GM18951 (cell line): ENCODE data around the gene ADCY4.

Experiments used
- POLR2A ChIP-seq: IDR thresholded peaks from 4 replicates; pipeline ENCODE4 v1.6.1; 2011; ENCODE audit warnings: mild to moderate bottlenecking; ENCODE audit not compliant: insufficient read length, insufficient read depth; ENCODE audit errors: extremely low read depth
- in situ Hi-C: fragments of 300-500 bp; cut with MboI; formaldehyde crosslinking; loops from one replicate; pipeline ENCODE4 v1.12.0; 2022; ENCODE audit warnings: low sequenced_read_pairs, mixed read lengths, inconsistent platforms; ENCODE audit not compliant: unreplicated experiment

The ADCY4 gene

DNA sequence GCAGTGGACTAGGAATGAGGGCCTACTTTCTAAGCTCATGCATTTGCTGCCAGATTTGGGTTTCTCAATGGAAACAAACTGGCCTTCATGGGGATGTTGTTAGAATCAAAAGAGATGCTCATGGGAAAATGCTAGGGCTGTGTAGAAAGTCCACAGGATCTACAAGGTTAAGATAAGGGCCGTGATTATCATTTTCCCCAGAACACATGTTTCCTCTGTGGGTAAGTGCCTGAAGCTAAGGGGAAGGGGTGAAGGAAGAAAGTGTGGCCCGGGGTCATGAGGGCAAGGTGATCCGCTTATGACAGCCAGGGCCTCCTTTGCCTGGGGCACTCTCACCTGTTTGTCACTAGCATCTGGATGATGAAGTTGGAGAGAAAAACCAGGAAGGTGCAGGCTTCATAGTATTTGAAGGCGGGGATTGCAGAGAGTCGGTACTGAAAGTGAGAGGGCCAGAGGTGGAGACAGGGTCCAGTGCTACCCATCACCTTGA is 9.8 kb downstream of the ADCY4 start:
- in situ Hi-C loops: no loop called here

DNA sequence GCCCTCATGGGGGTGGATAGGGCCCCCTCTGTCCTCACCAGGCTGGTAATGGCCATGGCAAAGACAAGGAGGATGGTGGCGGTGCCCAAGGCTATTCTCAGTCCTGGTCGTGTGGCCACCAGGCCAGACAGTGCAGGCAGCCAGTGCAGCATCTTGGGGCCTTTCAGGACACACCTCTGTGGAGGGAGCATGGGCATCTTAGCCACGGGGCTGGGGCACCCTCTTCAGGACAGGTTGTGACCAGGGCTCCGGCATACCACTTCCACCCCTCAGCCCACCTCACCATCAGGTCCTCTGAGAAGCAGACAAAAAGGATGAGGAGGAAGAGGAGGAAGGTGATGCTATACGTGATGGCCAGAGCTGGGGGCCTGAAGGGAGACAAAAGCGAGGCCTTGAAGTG is 10.8 kb downstream of the ADCY4 start:
- in situ Hi-C loops: no loop called here
- no peak for TF ChIP-seq POLR2A

More for the DNA sequence above, 9.8 kb downstream of the ADCY4 start:
- no peak for TF ChIP-seq POLR2A

DNA sequence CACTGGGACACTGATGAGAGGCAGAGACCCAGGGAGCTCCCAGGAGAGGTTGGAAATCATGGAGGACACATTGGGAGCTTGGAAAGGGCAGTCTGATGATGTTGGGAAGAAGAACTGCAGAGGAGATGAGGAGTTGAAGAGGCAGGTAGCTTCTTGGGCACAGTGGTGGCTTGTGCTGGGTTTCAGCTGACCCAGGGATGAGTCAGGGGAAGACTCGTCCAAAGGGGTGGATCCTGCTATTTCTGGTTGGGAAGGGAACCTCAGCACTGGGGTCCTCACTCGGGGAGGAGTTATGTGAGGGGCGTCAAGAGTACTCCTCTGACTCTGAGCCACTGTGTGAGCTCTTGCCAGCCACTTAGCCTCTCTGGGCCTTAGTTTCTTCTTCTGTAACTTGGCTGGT is 11.5 kb downstream of the ADCY4 start:
- in situ Hi-C loops: no loop called here

DNA sequence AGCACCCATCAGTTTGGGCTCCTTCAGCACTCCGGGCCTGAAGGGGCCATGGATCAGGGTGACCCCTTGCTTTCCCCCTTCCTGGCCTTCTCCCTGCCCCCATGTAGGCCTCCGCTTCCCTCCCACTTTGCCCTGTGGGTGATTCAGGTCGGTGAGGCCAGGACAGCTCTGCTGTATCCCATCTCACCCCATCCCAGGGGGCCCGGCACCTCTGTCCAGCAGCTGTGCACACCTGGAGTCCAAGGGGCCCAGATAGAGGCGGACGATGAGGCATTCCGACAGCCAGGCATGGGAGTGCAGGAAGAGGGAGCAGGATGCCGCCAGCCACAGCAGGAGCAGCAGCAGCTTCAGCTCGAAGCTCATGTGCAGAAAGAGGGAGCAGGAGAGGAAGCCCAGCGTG is 12.2 kb downstream of the ADCY4 start:
- in situ Hi-C loops: no loop called here
- TF ChIP-seq POLR2A: no peak

More for the DNA sequence above, 11.5 kb downstream of the ADCY4 start:
- TF ChIP-seq POLR2A: no peak

DNA sequence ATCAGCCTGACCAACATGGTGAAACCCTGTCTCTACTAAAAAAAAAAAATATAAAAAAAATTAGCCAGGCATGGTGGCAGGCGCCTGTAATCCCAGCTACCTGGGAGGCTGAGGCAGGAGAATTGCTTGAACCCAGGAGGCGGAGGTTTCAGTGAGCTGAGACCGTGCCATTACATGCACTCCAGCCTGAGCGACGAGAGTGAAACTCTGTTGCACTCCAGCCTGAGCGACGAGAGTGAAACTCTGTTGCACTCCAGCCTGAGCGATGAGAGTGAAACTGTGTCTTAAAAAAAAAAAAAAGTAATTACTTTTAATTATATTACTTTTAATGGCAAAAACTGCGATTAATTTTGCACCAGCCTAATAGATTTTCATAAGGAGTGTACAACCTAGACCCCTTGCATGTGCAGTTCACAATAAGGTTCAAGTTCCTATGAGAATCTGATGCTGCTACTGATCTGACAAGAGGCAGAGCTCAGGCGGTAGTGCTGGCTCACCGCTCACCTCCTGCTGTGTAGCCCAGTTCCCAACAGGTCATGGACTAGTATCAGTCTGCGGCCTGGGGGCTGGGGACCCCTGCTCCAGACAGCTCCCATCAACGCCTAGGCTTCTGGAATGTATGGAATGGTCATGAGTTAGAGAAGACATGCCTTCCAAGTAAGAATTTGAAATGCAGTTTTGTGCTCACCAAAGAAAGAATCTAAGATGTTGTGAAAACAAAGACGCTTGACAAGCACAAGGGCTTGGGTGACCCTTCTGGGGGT is 13.5 kb downstream of the ADCY4 start:
- in situ Hi-C loops: no loop called here
- no peak for TF ChIP-seq POLR2A

DNA sequence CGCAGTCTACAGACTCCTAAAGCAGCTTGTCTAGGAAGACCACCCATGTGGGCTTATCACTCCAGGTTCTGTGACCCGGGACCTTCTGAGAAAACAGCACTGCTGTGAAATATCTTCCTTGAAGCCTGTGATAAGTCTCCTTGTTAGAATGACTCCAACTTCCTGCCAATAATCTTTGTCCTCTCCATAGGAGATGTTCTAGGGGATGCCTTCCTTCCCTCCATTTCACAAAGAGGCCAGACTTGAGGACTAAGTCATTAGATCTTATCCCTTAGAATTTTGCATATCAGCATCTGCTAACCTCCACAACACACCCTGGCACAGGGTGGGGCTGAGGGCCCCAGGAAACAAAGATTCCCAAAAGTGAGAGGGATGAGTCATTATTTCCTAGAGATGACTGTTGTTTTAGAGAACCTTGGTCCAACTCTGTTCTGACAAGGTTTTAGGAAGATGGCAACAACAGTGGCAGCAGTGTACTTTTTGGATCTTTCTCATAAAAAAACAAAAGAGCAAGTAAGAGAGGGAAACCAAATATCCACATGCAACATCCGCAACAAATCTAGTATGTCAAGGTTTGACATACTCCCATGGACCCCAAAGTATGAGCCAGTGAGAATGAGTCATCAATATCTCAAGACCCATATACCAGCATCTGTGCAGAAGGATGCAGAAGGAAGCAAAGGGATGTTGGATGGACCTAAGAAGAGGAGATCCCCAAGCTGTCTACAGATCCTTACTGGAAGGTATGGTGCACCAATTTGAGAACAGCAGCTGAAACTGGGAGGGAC is 17.5 kb downstream of the ADCY4 start:
- in situ Hi-C loops: no loop called here
- TF ChIP-seq POLR2A: no peak

DNA sequence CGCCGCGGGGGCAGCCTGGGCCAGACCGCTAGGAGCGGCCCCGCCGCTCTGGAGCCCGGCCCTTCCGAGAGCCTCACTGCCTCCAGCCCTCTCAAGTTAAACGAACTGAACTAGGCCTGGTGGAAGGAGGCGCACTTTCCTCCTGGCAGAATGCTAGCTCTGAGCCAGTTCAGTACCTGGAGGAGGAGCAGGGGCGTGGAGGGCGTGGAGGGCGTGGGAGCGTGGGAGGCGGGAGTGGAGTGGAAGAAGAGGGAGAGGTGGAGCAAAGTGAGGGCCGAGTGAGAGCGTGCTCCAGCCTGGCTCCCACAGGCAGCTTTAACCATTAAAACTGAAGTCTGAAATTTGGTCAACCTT is 18.3 kb downstream of the ADCY4 start:
- in situ Hi-C loops: no loop called here
- no peak for TF ChIP-seq POLR2A

DNA sequence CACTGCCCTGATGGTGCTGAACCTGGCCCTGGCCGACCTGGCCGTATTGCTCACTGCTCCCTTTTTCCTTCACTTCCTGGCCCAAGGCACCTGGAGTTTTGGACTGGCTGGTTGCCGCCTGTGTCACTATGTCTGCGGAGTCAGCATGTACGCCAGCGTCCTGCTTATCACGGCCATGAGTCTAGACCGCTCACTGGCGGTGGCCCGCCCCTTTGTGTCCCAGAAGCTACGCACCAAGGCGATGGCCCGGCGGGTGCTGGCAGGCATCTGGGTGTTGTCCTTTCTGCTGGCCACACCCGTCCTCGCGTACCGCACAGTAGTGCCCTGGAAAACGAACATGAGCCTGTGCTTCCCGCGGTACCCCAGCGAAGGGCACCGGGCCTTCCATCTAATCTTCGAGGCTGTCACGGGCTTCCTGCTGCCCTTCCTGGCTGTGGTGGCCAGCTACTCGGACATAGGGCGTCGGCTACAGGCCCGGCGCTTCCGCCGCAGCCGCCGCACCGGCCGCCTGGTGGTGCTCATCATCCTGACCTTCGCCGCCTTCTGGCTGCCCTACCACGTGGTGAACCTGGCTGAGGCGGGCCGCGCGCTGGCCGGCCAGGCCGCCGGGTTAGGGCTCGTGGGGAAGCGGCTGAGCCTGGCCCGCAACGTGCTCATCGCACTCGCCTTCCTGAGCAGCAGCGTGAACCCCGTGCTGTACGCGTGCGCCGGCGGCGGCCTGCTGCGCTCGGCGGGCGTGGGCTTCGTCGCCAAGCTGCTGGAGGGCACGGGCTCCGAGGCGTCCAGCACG is 18.9 kb downstream of the ADCY4 start:
- in situ Hi-C loops: no loop called here
- no peak for TF ChIP-seq POLR2A

DNA sequence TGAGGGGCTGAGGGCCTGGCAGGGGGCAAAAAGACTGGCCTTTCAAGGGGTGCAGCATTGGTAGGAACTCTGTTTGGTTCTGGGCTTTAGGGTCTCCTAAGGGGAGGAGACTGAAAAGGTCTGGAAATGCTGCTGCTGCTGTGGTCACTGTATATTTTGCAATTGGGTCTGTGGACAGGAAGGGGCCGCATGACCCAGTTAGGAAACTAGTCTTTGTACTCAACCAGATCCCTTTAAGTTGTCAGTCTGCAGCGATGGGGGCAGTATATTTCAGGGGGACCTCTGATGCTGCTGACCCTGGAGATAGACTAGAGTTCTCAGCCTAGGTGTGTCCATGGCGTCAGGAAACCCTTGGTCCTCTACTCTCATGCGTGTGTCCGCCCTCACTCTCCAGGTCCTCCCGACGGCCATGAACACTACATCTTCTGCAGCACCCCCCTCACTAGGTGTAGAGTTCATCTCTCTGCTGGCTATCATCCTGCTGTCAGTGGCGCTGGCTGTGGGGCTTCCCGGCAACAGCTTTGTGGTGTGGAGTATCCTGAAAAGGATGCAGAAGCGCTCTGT is 19.5 kb downstream of the ADCY4 start:
- no peak for TF ChIP-seq POLR2A
- in situ Hi-C loops: no loop called here

DNA sequence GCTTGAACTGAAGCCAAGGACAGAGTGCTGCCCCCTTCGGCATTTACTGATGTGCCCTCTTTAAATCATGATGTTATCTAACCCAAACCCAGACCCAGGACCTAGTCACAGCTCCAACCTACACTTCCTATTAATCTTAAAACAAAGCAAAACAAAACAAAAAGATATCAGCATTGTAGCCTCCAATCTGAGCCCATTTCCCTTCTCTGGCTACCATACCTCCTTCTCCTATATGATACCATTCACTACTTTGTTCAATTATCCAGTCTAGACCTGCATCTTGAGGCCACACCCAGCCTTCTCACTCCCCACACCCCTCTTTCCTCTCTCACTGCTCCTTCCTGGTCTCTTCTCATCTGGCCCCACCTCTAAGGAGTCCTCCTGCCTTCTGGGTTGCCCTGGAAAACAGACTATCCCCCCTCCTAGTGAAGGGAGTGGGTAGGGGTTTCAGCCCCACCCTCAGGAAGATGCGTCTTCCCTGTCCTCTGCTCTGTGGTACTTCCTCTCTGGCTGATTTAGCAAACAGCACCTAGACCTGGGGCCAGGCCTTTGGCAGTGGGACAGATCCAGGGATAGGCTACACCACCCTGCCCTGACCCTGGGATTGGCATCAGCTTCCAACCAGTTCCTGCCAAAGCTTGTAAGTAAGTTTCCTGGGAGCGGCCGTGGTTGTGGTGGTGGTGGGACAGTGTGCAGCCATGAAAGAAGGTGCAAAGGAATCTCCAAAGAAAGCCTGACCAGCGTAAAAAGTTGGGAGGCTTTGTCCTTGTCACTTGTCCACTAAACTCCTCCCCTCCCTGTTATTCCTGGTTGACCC is 20.3 kb downstream of the ADCY4 start:
- in situ Hi-C loops: no loop called here
- no peak for TF ChIP-seq POLR2A

DNA sequence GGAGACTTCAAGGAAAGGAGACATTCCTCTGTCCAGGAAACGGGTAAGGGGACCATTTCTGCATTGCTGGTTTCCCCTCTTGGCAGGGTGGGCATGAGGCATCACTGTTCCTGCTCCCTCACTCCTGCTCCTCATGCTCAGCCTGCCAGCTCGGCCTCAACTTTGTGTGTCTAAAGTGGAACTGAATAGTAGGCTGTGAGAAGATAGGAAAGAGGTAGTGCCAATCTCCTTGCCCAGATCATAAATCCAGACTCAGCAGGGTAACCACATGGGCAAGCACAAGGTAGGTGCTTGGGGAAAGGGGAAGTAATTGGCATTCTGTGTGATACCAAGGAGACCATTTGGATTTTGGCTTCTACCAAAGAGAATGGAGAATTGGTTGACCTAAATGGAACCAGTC is 21.0 kb downstream of the ADCY4 start:
- TF ChIP-seq POLR2A: no peak

More for the DNA sequence above, 21.0 kb downstream of the ADCY4 start:
- in situ Hi-C loops: no loop called here
